GM10847 (cell line): ENCODE data around the gene TH.

Experiments used
- POLR2A ChIP-seq: IDR thresholded peaks from 2 replicates; pipeline ENCODE4 v1.6.1; 2011; ENCODE audit not compliant: insufficient read length; ENCODE audit errors: extremely low read depth

The TH gene

DNA sequence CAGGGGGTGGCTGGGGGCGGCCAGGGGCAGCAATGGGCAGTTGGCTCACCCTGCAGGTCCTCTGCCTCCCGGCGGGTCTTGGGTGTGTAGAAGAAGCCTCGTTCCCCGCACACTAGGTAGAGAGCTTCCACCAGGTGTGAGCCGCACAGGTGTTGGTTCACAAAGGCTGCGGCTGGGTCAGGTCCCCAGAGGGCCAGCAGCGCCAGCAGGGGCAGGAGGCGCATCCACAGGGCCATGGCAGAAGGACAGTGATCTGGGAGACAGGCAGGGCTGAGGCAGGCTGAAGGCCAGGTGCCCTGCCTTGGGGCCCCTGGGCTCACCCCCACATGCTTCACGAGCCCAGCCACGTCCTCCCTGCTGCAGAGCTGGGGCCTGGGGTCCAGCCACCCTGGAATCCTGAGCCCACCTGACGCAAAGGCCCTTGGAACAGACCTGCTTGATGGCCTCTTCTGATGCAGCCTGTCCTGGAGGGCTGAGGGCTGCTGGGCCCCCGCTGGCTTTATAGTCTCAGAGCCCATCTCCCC lies 10.8 kb downstream of the TH start, which contains the start of gene INS:
TSS of gene INS (minus strand) at position 474 of the 524 bp plus-strand sequence. CDS start at position 236, 238 bp downstream.
- no peak for TF ChIP-seq POLR2A

DNA sequence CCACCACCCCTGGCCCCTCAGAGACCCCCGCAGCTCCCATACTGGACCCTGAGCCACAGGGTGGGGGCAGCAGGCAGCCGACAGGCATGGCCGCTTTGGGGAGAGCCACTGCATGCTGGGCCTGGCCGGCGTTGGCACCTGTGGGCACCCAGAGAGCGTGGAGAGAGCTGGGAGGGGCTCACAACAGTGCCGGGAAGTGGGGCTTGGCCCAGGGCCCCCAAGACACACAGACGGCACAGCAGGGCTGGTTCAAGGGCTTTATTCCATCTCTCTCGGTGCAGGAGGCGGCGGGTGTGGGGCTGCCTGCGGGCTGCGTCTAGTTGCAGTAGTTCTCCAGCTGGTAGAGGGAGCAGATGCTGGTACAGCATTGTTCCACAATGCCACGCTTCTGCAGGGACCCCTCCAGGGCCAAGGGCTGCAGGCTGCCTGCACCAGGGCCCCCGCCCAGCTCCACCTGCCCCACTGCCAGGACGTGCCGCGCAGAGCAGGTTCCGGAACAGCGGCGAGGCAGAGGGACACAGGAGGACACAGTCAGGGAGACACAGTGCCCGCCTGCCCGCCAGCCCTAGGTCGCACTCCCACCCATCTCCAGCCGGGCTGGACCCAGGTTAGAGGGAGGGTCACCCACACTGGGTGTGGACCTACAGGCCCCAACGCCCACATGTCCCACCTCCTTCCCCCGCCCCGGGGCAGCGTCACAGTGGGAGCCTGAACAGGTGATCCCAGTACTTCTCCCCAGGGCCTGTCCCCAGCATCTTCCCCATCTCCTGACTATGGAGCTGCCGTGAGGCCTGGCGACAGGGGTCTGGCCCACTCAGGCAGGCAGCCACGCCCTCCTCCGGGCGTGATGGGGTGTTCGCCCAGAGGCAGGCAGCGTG lies 11.8 kb downstream of the TH start:
- no peak for TF ChIP-seq POLR2A

DNA sequence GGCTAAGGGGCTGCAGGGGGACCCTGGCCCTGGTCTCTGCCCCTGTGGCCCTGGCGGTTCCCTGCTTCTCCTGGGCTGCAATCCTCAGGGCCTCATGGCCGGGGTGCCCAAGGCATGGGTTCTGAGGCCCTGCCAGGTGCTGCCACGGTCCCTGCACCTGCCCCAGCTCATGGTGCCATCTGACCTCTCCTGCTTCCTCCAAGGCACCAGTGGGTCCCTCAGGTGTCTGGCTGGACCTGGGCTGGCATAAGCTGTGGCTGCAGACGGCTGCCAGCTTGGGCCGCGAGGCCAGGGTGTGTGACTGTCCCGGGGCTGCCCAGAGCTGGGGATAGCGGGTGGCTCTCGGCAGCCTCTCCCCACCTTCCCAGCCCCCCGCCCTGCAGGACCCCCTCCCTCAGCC lies 12.6 kb downstream of the TH start:
- no peak for TF ChIP-seq POLR2A

DNA sequence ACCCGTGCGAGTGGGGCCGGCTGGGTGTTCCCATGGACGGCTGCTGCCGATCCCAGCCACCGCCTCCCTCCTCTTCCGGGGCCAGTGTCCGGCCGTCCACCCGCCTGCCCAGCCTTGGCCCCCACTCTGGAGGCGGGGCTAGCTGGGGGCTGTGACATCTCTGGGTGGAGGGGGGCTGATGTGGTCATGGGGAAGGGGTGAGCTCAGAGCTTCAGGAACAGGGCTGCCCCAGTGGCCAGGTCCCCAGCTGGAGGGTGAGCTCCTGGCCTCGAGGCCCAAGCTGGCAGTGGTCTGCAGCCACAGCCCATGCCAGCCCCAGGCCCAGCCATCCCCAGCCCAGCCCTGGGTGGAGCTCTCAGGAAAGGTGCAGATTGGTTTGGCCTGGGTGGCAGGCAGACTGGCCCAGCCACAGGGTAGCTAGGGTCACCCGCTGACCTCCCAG lies 13.3 kb downstream of the TH start:
- TF ChIP-seq POLR2A = no peak

DNA sequence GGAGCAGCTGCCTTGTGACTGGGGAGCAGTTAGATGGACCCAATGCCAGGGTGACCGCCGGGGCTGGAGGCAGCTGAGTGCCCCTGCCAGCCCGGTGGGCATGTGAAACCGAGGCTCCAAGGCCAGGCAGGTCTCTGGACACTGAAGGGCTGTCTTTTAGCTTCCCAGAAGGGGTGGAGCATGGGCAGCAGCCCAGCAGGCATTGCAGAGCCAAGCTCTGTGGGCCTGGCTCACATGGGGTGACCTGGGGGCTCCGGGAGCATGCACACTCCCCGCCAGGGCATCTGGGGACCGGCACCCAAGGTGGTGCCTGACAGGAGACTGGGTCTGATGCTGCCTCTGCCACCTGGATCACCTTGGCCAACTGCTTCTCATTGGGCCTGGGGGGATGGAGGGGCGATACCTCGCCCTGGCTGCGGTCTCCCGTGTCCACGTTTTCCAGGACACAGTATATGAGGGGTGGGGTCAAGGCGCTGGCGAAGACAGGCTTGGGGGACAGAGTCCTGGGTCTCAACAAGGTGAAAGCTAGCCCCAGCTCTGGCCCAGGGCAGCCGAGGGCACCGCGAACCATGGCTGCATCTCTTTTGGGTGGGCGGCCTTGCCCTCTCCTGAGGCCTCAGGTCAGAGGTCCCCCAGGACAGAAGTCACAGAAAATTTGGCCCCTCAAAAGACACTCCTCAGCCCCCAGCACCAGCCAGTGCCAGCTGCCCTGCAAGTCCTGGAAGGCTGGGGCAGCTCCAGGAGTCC lies 14.1 kb downstream of the TH start:
- TF ChIP-seq POLR2A = no peak

DNA sequence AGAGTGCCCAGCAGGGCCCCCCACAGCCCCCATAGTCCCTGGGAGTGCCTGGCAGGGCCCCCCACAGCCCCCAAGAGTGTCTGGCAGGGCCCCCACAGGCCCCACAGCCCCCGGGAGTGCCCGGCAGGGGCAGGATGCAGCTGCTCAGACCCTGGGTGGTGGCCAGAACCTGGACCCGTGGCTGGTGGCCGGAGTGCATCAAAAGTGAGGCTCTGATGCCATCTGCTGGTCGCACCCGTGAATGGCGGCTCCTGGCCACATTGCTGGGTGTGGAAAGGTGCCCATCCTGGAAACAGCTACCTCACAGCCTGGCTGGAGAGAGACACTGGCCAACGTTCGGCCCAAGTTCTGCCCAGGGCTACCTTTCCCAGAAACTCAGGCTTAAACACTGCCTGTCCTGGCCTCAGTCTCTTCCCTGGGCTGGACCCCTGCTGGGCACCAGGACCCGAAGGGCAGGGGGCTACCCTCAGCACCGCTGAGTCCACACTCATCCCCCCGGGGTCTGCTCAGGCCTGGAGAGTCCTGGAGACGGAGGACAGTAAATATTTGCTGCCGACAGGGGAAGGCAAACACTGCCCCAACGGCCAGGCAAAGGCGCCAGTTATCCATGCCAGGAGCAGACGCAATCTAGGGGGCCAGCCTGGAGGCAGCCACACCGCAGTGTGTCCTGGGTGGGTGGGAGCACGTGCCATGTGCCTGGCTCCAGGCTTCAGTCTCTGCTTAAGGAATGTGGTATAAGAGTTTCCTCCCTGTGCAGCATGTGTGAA lies 15.0 kb downstream of the TH start:
- TF ChIP-seq POLR2A = no peak

DNA sequence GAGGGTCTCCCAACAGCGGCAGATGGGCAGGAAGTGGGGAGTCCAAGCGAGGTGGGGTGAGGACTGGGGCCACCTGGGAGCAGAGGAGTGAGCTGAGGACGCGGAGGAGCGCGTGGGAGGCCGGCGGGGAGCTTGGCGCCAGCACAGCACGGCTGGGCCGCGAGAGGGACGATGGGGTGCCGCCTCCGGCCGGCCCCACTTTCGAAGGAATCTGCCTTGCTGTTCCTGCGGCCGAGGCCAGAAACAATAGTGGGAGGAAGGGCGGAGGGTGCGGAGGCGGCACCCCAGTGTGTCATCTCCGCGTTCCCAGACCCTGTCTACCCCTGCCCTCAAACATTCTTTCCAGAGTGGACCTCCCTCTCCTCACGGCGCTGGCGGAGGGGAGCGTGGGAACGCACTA lies 16.1 kb downstream of the TH start:
- TF ChIP-seq POLR2A = no peak

DNA sequence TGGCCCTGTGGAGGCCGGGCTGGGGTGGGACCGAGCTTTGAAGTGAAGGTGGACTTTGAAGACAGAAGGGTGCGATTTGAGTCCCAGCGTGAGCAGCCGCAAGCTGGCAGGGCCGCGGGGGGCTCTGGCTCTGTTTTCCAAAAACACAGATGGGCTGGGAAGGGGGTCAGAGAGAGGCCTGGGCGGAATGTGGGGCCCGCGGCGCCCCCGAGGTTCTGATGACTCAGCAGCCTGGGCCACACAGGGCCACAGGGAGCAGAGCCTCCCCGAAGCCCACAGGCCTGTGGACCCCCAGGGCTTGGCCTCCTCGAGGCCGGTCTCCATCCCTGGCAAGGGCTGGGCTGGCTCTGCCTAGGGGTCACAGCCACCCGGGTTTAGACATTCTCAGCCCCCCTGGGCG lies 16.7 kb downstream of the TH start:
- no peak for TF ChIP-seq POLR2A

DNA sequence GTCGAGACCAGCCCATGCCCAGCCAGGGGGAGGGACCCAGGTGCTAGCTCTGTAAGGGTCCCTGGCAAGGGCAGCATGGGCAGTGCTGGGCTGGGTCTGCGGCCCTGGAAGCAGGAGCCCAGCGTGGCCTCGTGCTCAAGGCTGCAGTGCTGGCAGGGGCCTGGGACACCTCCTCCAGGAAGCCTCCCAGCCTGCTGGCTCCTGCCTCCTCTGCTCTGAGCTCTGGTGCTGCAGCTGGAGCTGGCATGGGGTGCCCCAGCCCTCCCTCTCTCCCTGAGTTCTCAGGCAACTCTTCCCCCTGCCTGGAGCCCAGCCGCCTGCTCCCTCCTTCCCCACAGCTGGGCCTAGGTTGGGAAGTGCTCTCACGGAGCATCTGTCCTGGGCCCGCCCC lies 17.4 kb downstream of the TH start:
- no peak for TF ChIP-seq POLR2A

DNA sequence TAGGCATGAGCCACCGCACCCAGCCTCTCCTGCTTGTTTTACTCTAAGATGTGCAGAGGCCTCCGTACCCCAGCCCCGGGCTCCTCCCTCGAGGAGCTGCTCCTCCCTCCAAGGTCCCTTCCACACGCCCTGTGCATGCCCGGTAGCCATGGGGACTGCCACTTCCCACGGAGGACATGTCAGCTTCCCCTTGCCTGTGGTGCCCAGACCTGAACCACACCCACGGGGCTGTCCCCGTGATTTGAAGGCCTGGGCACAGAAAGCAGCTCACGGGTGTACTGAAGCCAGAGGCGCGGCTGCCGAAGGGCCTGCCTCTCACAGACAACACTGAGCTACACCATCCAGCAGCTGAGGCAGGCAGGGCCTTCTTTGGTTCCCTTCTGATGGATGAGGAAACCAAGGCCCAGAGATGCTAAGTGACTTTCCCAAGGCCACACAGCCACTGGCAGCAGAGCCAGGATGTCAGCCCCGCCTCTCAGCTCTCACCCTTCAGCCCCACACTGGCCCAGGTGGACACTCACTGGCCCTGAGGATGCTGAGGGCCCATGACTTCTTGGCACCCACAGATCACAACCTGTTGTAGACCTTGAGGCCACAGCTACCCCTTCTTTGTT lies 17.9 kb downstream of the TH start:
- TF ChIP-seq POLR2A = no peak

DNA sequence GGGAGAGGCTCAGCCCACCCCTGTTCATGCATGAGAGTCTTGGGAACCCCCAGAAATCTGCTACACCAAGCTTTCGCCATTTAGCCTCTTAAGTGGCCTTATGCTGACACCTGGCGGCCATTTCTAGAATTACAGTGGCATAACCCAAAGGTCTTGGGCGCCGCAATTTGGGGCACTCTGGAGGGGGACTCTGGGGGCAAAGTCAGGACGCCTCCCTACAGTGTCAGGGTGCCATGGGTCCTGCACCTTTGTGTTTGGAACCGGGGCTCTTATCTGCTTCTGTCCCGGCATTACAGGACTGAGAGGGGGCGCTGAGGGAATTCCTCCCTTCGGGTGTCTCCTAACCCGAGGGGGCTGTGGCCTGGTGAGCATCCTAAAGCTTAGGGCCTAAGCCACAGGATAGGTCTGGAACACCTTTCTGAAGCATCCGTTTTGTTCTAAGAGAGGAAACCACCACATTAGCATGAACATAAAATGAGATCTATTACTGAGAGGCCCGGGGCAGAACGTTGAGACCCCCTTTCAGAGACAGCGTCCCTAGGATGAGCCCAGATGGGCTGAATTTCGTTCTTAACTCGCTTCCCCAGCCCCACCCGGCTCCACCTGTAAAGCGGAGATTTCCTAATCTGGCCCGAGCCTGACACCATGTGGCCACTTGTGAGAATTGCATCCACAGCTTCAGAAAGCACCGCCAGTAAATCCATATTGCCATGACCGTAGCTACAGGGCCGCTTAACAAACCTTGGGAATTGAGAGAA lies 19.9 kb downstream of the TH start:
- no peak for TF ChIP-seq POLR2A

DNA sequence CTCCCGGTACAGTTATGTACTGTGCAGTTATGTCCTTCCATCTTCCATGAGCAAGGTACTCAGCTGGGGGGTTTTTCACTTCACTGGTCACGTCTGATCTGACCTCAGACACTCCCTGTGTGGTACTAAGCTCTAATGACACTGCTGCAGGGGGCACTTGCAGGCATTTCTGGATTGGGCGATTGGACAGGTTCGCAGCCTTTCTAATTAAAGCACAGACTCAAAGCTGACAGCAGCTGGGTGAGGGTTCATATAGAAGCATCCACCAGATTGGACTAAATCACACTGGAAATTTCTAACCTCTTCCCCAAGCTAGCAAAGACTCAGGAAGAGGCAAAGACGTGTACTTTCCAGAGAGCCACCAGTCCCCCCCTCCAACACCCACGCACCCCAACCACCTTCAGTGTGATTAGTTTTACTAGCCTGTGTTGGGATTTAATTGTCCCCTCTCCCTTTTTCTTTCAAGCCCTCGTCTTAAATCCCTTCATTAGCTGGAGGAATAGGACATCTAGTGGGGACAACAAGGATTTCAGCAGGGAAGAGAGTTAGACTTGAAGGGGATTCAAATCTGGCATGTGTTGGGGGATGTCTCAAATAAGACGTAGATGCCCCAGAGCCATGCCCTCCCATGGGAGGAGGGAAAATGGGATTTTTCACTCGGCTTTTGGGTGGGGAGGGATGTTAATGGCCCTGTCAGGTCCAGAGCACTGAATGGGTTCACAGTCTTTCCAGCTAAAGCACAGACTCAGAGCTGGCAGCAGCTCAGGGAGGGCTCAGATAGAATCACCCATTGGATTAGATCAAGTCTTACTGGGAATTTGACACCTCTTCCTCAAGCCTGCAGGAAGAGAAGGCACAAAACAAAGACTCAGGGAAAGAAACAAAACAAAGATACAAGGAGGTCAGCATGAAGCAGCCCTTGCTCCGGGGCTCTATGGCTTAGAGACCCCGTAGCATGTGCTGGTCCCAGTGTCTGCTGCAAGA lies 21.5 kb downstream of the TH start:
- TF ChIP-seq POLR2A = no peak

DNA sequence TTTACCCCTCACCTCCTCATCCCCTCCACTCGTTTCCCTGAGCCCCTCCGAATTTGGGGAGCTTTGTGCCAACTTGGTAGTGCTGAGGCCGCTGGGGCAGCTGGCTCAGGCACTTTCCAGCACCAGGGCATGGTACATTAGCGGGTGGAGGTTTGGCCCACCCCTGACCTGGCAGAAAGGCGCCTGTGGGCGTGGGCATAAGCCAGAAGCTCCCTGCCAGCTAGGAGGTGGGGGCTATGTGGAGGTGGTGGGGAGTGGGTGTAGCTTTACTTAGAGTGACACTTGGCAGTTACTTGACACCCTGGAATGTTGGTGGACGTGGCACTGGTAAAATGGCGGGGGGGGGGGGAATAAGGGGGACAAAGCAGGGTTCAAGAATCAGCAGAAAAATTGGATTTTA lies 22.2 kb downstream of the TH start:
- TF ChIP-seq POLR2A = no peak

DNA sequence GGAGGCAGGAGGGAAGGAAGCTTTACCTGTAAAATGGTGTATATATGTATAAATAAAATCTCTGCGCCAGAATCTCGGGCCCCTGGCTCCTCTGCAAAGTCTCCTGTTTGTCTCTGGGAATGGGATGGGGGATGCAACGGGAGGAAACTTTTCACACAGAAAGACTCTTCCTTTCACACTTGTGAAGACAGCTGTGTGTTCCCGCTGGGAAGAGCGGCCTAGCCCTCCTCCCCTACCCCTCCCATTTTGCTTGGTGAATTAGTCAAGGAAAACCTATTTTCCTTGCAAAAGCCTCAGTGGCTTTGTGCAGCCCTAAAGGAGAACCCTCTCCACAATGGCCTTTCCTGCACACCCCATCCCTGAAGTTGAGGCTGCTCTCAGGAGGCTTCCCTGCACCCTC lies 23.0 kb downstream of the TH start:
- TF ChIP-seq POLR2A = no peak
